NCI-H1092 treated with DMSO at 0.1 percent for 48 hours (cell line): ENCODE data around the gene GGA1.

Experiments
- DNase-seq: peaks from one replicate; lab custom pipeline; 2025; lab: John Stamatoyannopoulos, UW

The GGA1 gene

GRCh38 chr22:37630839-37631435 lies 22.3 kb downstream of the GGA1 start:
- no peak for DNase-seq

DNA sequence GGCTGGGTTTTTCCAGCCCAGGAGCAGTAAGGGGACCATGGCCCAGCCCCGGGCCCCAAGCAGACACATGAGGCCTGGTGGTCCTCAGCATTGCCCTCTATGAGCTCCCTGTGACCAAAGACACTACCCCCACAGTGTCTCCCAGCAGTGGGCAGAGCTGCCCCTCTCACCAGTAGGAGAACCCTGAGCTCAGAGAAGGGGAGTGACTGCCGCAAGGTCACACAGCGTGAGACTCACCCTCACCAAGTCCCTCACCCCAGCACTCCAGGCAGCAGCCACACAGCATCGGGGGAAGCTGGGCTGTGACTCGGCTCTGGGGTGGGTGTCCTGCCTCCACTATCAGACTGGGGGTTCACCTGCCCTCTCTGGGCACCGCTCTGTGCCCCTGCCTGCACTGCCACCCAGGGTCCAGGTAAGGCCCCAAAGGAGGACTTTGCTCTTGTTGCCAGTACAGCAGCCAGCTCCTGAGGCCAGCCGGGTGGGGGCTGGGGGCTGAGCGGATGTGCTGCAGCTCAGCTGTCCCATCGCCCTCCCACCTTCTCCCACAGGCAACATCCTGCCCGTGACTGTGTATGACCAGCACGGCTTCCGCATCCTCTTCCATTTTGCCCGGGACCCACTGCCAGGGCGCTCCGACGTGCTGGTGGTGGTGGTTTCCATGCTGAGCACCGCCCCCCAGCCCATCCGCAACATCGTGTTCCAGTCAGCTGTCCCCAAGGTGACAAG lies 23.0 kb downstream of the GGA1 start:
- DNase-seq: no peak

GRCh38 chr22:37632174-37633088 lies 23.8 kb downstream of the GGA1 start:
- no peak for DNase-seq

- no peak for DNase-seq
Measured at GRCh38 chr22:37633089-37633624, 24.5 kb downstream of the GGA1 start.

DNA sequence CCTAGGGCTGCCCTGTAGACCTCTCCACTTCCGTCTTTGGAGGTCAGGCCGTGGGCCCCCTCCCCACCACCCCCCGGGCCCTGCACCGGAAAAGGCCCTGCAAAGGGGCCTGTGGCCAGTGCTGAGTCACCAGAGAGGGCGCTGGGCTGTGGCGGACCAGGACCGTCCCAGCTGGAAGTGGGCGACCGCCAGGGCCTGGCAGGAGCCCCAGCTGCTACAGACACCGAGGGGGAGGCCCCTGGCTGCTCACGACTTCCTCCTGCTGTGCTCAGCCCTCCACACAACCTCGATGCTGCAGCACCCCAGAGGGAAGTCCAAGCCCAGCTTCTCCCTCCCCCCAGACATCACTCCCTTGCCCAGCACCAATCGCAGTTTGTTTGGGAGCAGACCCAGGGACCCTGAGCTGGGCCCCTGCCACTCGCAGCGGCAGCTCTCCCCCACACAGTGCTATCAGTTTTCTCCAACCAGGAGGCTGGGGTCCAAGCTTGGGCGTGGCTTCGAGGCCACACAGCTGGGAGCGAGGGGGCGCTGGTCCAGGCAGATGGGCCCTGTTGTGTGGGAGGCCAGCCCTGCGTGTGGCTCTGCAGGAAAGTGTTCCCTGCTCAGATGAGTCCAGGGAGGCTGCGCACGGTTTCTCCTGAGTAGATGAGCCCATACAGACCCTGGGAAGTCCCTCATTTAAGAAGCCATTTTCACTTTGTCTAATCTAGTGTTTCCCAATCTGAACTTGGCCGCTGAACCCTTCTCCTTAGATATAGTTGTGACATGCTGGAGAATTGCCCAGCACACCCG lies 25.2 kb downstream of the GGA1 start:
- DNase-seq: peak; percentile 82

DNA sequence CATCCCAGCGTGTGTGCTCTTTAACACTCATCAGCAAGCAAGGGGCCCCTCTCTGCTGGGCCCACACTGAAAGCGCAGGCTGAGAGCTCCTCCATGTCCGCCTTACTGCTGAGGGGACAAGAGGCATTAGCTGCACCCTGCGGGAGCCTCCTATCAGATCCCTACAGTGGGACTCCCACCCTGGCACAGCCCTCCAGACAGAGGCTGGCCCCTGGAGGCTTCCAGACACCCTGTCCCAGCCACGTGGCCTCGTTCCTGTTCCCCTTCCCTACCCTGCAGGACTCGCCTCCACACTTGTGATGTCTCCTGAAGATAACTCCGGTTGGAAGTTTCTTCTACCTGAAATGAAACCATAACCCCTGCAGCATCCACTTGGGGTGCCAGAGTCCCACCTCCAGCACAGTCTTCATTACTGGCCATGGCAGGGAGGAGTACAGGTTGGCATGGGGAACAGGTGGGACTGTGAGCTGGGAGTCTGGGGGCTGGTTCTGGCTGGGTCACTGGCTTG lies 25.8 kb downstream of the GGA1 start:
- no peak for DNase-seq

DNA sequence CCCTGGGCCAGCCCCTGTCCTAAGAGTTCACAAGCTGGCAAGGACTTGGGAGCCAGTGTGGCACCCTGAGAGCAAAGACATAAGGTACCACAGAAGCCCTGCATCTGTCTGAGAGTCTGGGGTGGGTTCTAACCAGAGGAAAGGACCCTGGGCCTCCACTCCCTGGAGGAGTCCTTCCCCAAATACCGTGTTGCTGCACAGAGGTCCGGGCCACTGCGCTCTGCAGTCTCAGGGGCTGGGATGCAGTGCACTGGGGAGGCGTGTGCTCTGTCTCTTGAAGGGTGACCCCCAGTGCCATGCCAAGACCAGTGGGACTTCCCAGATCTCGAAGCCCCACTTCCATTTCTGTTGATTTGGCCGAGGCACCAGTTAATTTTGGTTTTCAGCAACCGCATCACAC lies 26.5 kb downstream of the GGA1 start:
- DNase-seq: no peak

DNA sequence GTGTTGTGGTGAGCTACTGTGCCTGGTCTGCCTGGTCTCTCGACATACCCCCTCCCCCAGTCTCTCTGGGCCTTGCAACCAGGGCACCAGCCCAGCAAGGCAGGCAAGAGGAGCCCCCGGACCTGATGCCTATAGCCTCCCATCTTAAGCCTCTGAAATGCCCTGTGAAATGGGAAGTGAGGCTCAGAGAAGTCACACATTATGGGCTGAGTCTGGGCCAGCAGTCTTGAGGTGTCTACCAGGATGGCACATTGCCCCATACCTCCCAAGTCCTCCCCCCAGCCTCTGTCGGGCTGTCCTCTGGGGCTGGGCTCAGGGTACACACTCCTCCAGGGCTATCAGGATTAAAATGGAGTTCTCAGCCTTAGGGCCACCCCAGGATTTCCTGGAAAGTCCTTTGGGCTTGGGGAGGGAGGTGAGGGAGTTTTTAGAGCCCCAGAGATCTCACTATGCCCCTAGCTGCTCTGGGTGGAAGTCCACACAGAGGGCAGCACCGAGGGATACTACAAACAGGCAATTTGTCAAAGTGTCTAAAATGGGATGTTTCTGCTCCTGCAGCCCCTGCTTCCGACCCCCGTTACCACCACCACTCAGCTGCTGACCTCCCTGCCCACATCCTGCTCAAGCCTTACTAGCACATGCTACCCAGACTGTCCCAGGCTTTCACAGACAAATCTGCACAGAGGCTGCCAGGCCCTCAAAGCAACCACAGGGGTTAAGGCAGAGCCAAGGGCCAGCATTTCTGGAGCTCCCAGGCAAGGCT lies 27.7 kb downstream of the GGA1 start:
- no peak for DNase-seq

- no peak for DNase-seq
Measured at GRCh38 chr22:37636949-37637273, 28.3 kb downstream of the GGA1 start.

DNA sequence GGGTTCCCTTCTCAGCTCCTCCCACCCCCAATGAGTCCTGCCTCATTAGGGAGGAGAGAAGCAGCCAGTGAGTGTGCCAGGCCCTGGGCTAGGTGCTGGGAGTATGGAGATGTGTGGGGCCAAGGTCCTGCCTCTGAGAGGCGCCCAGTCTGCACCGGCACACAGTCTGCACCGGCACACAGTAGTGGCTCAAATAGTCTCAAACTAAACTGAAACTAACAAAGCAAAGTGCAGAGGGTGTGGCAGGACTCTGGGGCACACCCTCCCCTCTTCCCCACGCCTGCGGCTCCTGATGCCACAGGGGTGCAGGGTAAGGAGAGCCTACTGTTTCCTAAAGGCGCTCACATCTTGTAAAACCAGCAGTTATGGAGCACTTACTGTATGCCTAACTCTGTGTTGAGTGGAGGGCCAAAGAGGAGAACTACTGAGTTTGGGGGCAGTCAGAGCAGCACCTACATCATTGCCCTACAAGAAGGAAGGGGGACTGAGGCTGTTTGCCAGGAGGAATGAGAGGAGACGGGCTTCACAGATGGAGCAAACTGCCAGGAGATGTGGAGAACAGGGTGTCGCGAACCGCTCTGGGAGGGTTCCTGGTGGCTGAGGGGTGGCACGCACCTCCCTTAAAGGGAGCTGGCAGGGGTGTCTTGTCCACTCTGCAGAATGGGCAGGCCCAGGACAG lies 29.9 kb downstream of the GGA1 start:
- DNase-seq: no peak

GRCh38 chr22:37639070-37639760 lies 30.6 kb downstream of the GGA1 start, which contains the start of gene SH3BP1:
Gene SH3BP1, plus strand, starts transcription at chr22:37639669. Its CDS starts 119 bp downstream, at chr22:37639788.
- DNase-seq: no peak

GRCh38 chr22:37639771-37640590 lies 31.3 kb downstream of the GGA1 start:
- no peak for DNase-seq

DNA sequence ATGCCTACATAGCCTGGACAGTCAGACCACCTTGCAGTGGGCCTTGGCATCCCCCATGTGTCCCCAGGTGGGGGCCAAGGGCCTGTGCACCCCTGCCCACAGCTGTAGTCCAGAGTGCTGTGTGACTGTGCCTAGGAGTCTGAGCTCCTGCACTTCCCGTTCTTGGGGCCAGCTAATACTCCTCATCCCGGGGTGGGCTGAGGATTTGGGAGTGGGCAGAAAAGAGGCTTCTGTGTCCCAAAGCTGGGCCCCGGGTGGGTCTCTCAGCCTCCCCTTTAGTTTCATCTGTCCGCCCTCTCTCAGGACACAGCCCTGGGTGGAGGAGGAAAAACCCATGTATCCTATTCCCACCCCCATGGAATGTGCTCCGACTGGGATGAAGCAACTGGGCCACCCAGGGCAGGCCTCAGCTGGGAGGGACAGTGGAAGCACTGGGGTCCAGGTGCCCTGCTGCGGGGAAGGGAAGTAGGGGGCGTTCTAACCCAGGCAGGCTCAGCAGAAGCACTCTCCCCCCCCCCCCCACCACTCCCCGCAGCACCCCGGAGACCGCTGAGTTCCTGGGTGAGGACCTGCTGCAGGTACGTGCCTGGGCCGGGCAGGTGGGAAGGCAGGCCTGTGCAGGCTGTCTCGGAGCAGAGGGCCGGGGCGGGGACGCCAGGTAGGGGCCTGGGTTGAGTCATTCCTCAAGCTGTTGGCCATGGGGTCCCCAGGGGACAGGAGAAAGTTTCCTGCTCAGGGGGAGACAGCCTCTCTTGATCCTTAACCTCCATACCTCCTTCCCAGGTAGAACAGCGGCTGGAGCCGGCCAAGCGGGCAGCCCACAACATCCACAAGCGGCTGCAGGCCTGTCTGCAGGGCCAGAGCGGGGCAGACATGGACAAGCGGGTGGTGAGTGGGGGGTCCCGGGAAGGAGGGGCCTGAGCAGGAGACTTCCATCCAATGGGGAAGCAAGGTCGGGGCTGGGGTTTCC lies 32.2 kb downstream of the GGA1 start:
- no peak for DNase-seq

- no peak for DNase-seq
Measured at GRCh38 chr22:37641561-37641949, 32.9 kb downstream of the GGA1 start.

DNA sequence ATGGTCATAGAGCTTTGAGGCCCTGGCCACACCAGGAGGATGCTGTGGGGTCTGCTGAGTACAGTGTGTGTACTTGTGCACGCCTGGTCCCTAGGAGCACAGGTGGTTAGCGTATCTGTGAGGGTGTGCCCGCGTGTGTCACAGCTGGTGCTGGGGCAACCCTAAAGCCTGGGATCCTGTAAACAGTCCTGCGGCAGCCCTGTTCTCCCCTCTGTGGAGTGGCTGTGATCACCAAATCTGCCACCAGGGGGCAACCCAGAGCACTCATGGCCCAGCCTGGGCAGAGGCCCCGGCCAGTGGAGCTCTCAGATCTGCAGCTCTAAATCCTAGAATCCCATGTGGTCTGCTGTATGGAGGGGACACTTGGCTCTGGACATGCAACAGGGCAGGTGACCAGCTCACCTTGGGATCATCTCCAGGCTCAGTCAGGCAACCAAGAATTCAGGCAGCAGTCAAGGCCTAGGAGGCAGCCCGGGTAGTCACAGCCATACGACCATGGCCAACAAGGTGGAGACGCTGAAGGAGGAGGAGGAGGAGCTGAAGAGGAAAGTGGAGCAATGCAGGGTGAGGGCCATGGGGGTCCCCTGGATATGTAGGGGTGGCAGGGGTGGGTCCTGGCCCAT lies 34.7 kb downstream of the GGA1 start:
- DNase-seq: peak; percentile 52

- DNase-seq: no peak
Measured at GRCh38 chr22:37647317-37647716, 38.7 kb downstream of the GGA1 start.

- no peak for DNase-seq
Measured at GRCh38 chr22:37647928-37648327, 39.3 kb downstream of the GGA1 start.
